K562 (cell line): ENCODE measurements around the gene NECAB2. TPM values are rescaled to one million over a fixed set of nuclear protein-coding genes. Genes with fewer than 3 reads are reported as not detected.

Source experiments
- BRD9 ChIP-seq: fragments of 450-650 bp; IDR thresholded peaks from 2 replicates; pipeline ENCODE4 v1.6.1; 2018; ENCODE audit warnings: low read depth; ENCODE audit not compliant: partially characterized antibody
- CHD7 ChIP-seq: fragments of 200-600 bp; sonication (generic); IDR thresholded peaks from one replicate; pipeline ENCODE4 v1.6.1; 2012; ENCODE audit warnings: mild to moderate bottlenecking, low read depth, low read length, inconsistent platforms
- EWSR1 ChIP-seq: fragments of 450-650 bp; IDR thresholded peaks from 2 replicates; pipeline ENCODE4 v1.6.1; 2018; ENCODE audit warnings: borderline replicate concordance, mild to moderate bottlenecking, low read depth, moderate library complexity; ENCODE audit not compliant: partially characterized antibody
- HOMEZ ChIP-seq: fragments of 250-450 bp; sonication (Bioruptor Pico); IDR thresholded peaks from 2 replicates; pipeline ENCODE4 v1.4.0; 2020; ENCODE audit warnings: mild to moderate bottlenecking, moderate library complexity
- KDM2B ChIP-seq: fragments of 250-450 bp; sonication (Bioruptor Pico); IDR thresholded peaks from 2 replicates; pipeline ENCODE4 v1.8.0; 2021; ENCODE audit warnings: mild to moderate bottlenecking, moderate library complexity
- POU5F1 ChIP-seq: fragments of 150-350 bp; IDR thresholded peaks from 2 replicates; pipeline ENCODE4 v1.6.1; 2014; ENCODE audit warnings: borderline replicate concordance, low read length, low read depth, mild to moderate bottlenecking; ENCODE audit not compliant: partially characterized antibody
- TFAM ChIP-seq: fragments of 250-450 bp; sonication (Bioruptor Pico); conservative IDR thresholded peaks from 2 replicates; pipeline ENCODE4 v1.5.0; 2021; ENCODE audit warnings: mild to moderate bottlenecking, moderate library complexity
- USF2 ChIP-seq: sonication (generic); formaldehyde crosslinking; IDR thresholded peaks from 2 replicates; pipeline ENCODE4 v1.5.0; 2020; ENCODE audit warnings: missing genetic modification reagents
- ZNF224 ChIP-seq: sonication (generic); formaldehyde crosslinking; IDR thresholded peaks from 2 replicates; pipeline ENCODE4 v1.8.0; 2022; ENCODE audit warnings: mild to moderate bottlenecking, missing genetic modification reagents
- ZNF511 ChIP-seq: sonication (generic); formaldehyde crosslinking; IDR thresholded peaks from 2 replicates; pipeline ENCODE4 v1.8.0; 2022; ENCODE audit warnings: mild to moderate bottlenecking, missing genetic modification reagents
- ZNF707 ChIP-seq: fragments of 250-450 bp; sonication (Bioruptor Pico); conservative IDR thresholded peaks from 2 replicates; pipeline ENCODE4 v1.8.0; 2022; ENCODE audit warnings: inconsistent platforms, mild to moderate bottlenecking, moderate library complexity
- polyA plus RNA-seq, 8 experiments: library from polyadenylated mRNA; depleted of rRNA in 4 of 8; stranded (reverse) in 5 of 8; unstranded in 3 of 8; fragments of >200 nt; fragmentation: Nextera tagmentation in 2 of 8; fragmentation: Illumina TruSeq in 1 of 8; extraction: Ambion mirVana in 2 of 8; extraction: Trizol in 1 of 8; gene quantifications; 2 replicates each; pipeline versions ENCODE4 v1.2.1 to v1.2.3, GENCODE V29; 2011 to 2014; ENCODE audit warnings: inconsistent platforms in 1 of 8, missing spikeins in 1 of 8
- total RNA-seq, 7 experiments: library from RNA; depleted of rRNA in 6 of 7; stranded (reverse); fragments of >200 nt in 6 of 7; fragmentation: Illumina TruSeq in 2 of 7; extraction: Trizol in 2 of 7; gene quantifications; 2 replicates each; pipeline versions ENCODE4 v1.2.1 to v1.2.3, GENCODE V29; 2011 to 2021; ENCODE audit warnings: low replicate concordance in 1 of 7

NECAB2 gene
- total and polyA plus RNA-seq, 9 of the 15 experiments (the other 6 are each of a cell fraction or from before 2014, with no cell fraction given) = 0.03 to 0.28 TPM; not detected in 7

- TF ChIP-seq CHD7 = no peak
- TF ChIP-seq TFAM (CRISPR knock-in tag) = no peak
- TF ChIP-seq EWSR1 = no peak
- no peak for TF ChIP-seq HOMEZ (CRISPR knock-in tag)
- no peak for TF ChIP-seq ZNF707 (CRISPR knock-in tag)
- TF ChIP-seq ZNF224 = no peak
- no peak for TF ChIP-seq POU5F1
- TF ChIP-seq KDM2B = no peak
- TF ChIP-seq BRD9 = no peak
- no peak for TF ChIP-seq ZNF511
- TF ChIP-seq USF2 (CRISPR knock-in tag) = no peak
These were observed 42.7 kb upstream of the NECAB2 start (continued) for GRCh38 chr16:83925095-83925905.
